NCI-H2029 treated with DMSO at 0.1 percent for 48 hours (cell line): ENCODE measurements around the gene PYGM.

ENCODE experiments used
- DNase-seq: peaks from one replicate; lab custom pipeline; 2025; lab: John Stamatoyannopoulos, UW

PYGM gene

GRCh38 chr11:64767344-64768299 is 7.8 kb upstream of the PYGM start:
- no peak for DNase-seq

- no peak for DNase-seq
Observed at GRCh38 chr11:64766881-64767280, 7.1 kb upstream of the PYGM start.

- no peak for DNase-seq
Observed at GRCh38 chr11:64765851-64766665, 6.3 kb upstream of the PYGM start.

- DNase-seq, result no peak
Observed at GRCh38 chr11:64765291-64765850, 5.6 kb upstream of the PYGM start.

- no peak for DNase-seq
Observed at GRCh38 chr11:64764753-64765152, 5.0 kb upstream of the PYGM start.

GRCh38 chr11:64764040-64764611 is 4.4 kb upstream of the PYGM start:
- no peak for DNase-seq

GRCh38 chr11:64763526-64764039 is 3.8 kb upstream of the PYGM start:
- no peak for DNase-seq

GRCh38 chr11:64762674-64763525 is 3.1 kb upstream of the PYGM start:
- DNase-seq, result no peak

GRCh38 chr11:64762277-64762673 is 2.5 kb upstream of the PYGM start:
- DNase-seq, result no peak

GRCh38 chr11:64760759-64761420 is 1.1 kb upstream of the PYGM start:
- DNase-seq, result no peak

- DNase-seq, result no peak
Observed at GRCh38 chr11:64759131-64759721, 548 bp downstream of the PYGM start.

- DNase-seq, result no peak
Observed at GRCh38 chr11:64758330-64759079, 1.3 kb downstream of the PYGM start.

- no peak for DNase-seq
Observed at GRCh38 chr11:64757549-64758329, 2.0 kb downstream of the PYGM start.

- no peak for DNase-seq
Observed at GRCh38 chr11:64755681-64756361, 4.0 kb downstream of the PYGM start.

- no peak for DNase-seq
Observed at GRCh38 chr11:64754919-64755662, 4.7 kb downstream of the PYGM start.

GRCh38 chr11:64754124-64754918 is 5.5 kb downstream of the PYGM start:
- DNase-seq, result no peak
